GM23338 (cell line): Measurements from ENCODE around the gene TMEM52. TPM values are rescaled to one million over a fixed set of nuclear protein-coding genes. Genes with fewer than 3 reads are reported as not detected.

Experiments used
- ATAC-seq: fragments of 200-7000 bp; cut with Tn5 transposase; 3 replicates; pipeline ENCODE4 v1.9.1; 2020
- DNase-seq: peaks from one replicate; pipeline ENCODE4 v3.0.0-alpha.2; 2015; ENCODE audit warnings: low spot score
- H2AFZ ChIP-seq: fragments of 200-600 bp; sonication (generic); 2 replicates; pipeline ENCODE4 v1.8.0; 2016; ENCODE audit warnings: antibody characterized with exemption, mild to moderate bottlenecking, moderate library complexity
- H3F3A ChIP-seq: fragments of 200-600 bp; sonication (generic); replicated peaks from 2 replicates; pipeline ENCODE4 v1.8.0; 2017; ENCODE audit warnings: antibody characterized with exemption, mixed run types, low read depth
- H3K27ac ChIP-seq: fragments of 200-600 bp; sonication (generic); 2 replicates; pipeline ENCODE4 v1.6.1; 2016; ENCODE audit warnings: low read depth
- H3K27me3 ChIP-seq: fragments of 200-600 bp; sonication (generic); 2 replicates; pipeline ENCODE4 v1.8.0; 2016; ENCODE audit warnings: mild to moderate bottlenecking, mixed run types, moderate library complexity; ENCODE audit not compliant: insufficient read depth
- H3K36me3 ChIP-seq: fragments of 200-600 bp; sonication (generic); 2 replicates; pipeline ENCODE4 v1.8.0; 2016; ENCODE audit warnings: mild to moderate bottlenecking; ENCODE audit not compliant: insufficient read depth
- H3K4me1 ChIP-seq: fragments of 200-600 bp; sonication (generic); 2 replicates; pipeline ENCODE4 v1.8.0; 2016; ENCODE audit warnings: mild to moderate bottlenecking, moderate library complexity; ENCODE audit not compliant: insufficient read depth
- H3K4me2 ChIP-seq: fragments of 200-600 bp; sonication (generic); 2 replicates; pipeline ENCODE4 v1.7.1; 2017; ENCODE audit warnings: mixed run types
- H3K4me3 ChIP-seq: fragments of 200-600 bp; sonication (generic); 2 replicates; pipeline ENCODE4 v1.6.1; 2016; ENCODE audit warnings: mixed run types
- H3K79me2 ChIP-seq: fragments of 200-600 bp; sonication (generic); replicated peaks from 2 replicates; pipeline ENCODE4 v1.8.0; 2017; ENCODE audit warnings: mild to moderate bottlenecking; ENCODE audit not compliant: insufficient read depth
- H3K9me2 ChIP-seq: fragments of 200-600 bp; sonication (generic); 2 replicates; pipeline ENCODE4 v1.8.0; 2017; ENCODE audit not compliant: insufficient read depth
- H4K20me1 ChIP-seq: fragments of 200-600 bp; sonication (generic); replicated peaks from 2 replicates; pipeline ENCODE4 v1.8.0; 2017; ENCODE audit warnings: mild to moderate bottlenecking; ENCODE audit not compliant: insufficient read depth
- H3K27ac Mint-ChIP-seq: 2 replicates; pipeline ENCODE4 v1.8.0; 2020; ENCODE audit warnings: inconsistent platforms, mild to moderate bottlenecking, moderate library complexity, mixed read lengths
- H3K27me3 Mint-ChIP-seq: 3 replicates; pipeline ENCODE4 v1.8.0; 2022; ENCODE audit warnings: low read depth, mild to moderate bottlenecking, moderate library complexity, mixed read lengths, inconsistent platforms; ENCODE audit not compliant: insufficient read depth, poor library complexity
- H3K36me3 Mint-ChIP-seq: 3 replicates; pipeline ENCODE4 v1.8.0; 2021; ENCODE audit warnings: low read depth, mild to moderate bottlenecking, inconsistent platforms, moderate library complexity, mixed read lengths
- H3K4me1 Mint-ChIP-seq: 3 replicates; pipeline ENCODE4 v1.8.0; 2020; ENCODE audit warnings: mild to moderate bottlenecking, inconsistent platforms, mixed read lengths
- H3K4me3 Mint-ChIP-seq: 3 replicates; pipeline ENCODE4 v1.8.0; 2021; ENCODE audit warnings: moderate library complexity, mild to moderate bottlenecking, inconsistent platforms, mixed read lengths
- H3K9me3 Mint-ChIP-seq: 3 replicates; pipeline ENCODE4 v1.8.0; 2020; ENCODE audit warnings: moderate library complexity, mild to moderate bottlenecking, inconsistent platforms, mixed read lengths
- CREB1 ChIP-seq: fragments of 250-450 bp; sonication (Bioruptor Pico); IDR thresholded peaks from 2 replicates; pipeline ENCODE4 v1.5.0; 2020; ENCODE audit warnings: low read depth, mild to moderate bottlenecking, moderate library complexity
- CTCF ChIP-seq, 2 experiments: fragments of 200-600 bp in 1 of 2; sonication (generic) in 1 of 2; conservative IDR thresholded peaks; 2 replicates each; pipeline versions ENCODE4 v1.5.1 to v1.6.1; 2016 to 2017; ENCODE audit warnings: antibody characterized with exemption in 2 of 2, low read depth in 2 of 2, mild to moderate bottlenecking in 2 of 2, moderate library complexity in 1 of 2
- EZH2phosphoT487 ChIP-seq: fragments of 200-600 bp; sonication (generic); IDR thresholded peaks from one replicate; pipeline ENCODE4 v1.8.1; 2018; ENCODE audit warnings: antibody characterized with exemption; ENCODE audit not compliant: unreplicated experiment
- JUNB ChIP-seq: IDR thresholded peaks from one replicate; pipeline ENCODE4 v1.6.1; 2016; ENCODE audit warnings: antibody characterized with exemption; ENCODE audit not compliant: unreplicated experiment
- STAT1 ChIP-seq: IDR thresholded peaks from one replicate; pipeline ENCODE4 v1.6.1; 2016; ENCODE audit warnings: antibody characterized with exemption; ENCODE audit not compliant: unreplicated experiment
- ZNF462 ChIP-seq: fragments of 250-450 bp; sonication (Bioruptor Pico); IDR thresholded peaks from 2 replicates; pipeline ENCODE4 v1.5.0; 2020; ENCODE audit warnings: mild to moderate bottlenecking, moderate library complexity
- polyA plus RNA-seq: library from polyadenylated mRNA; unstranded; fragments of >200 nt; fragmentation: Nextera tagmentation; extraction: Ambion mirVana; gene quantifications from 2 replicates; pipeline ENCODE4 v1.2.1, GENCODE V29; 2016
- total RNA-seq: library from RNA; depleted of rRNA; stranded (reverse); fragments of >200 nt; shearing (Covaris generic); gene quantifications from 2 replicates; pipeline ENCODE4 v1.2.3, GENCODE V29; 2014

The TMEM52 gene
- total and polyA plus RNA-seq, 2 experiments from 2014 or later = 19.5 to 25.0 TPM

GRCh38 chr1:1960480-1961196 lies 41.6 kb upstream of the TMEM52 start:
- Histone ChIP-seq H4K20me1 (no peaks in the 10 kb centered on the region), H3K79me2 (no peaks in the 10 kb centered on the region), H3K4me3 (no peak overlapping the region; the same call in 1 of the 2 replicates), H2AFZ (peak overlapping the region; percentile 96), H3F3A (peaks cover 10% of the 10 kb centered on the region), H3K4me1 (peaks cover 5% of the 10 kb centered on the region; the same call in 1 of the 2 replicates), H3K27me3 (no peaks in the 10 kb centered on the region), H3K27ac (no peak overlapping the region), H3K9me2 (no peaks in the 10 kb centered on the region), H3K4me2 (peak overlapping the region; percentile 68; the same call in 1 of the 2 replicates), H3K36me3 (no peaks in the 10 kb centered on the region)
- Mint-ChIP-seq H3K9me3 (no peaks in the 10 kb centered on the region), H3K4me3 (no peak overlapping the region; the same call in 2 of the 3 replicates), H3K27me3 (peaks cover 13% of the 10 kb centered on the region), H3K36me3 (no peaks in the 10 kb centered on the region), H3K4me1 (peaks cover 22% of the 10 kb centered on the region), H3K27ac (no peak overlapping the region; the same call in 1 of the 2 replicates)
- no peak for TF ChIP-seq CREB1 (CRISPR knock-in tag)
- no peak for TF ChIP-seq ZNF462 (CRISPR knock-in tag)
- no peak for TF ChIP-seq EZH2phosphoT487
- TF ChIP-seq STAT1 = no peak
- TF ChIP-seq JUNB = no peak
- TF ChIP-seq CTCF (conservative IDR thresholded peaks at IDR 0.05; ENCODE audit: low read depth in 2 of 2) = peak in 1 of 2 experiments; percentile 48; a peak in 2 of 4 replicates
- ATAC-seq = peak; percentile 55
- no peak for DNase-seq
